WI38 (cell line): ENCODE data around the gene FMN2.
"Not testable (repeated sequence)": the region's sequence is repeated elsewhere in the genome, so short reads cannot be mapped to it uniquely, and the experiment has no call there.

Source experiments
- H3K4me3 ChIP-seq: 2 replicates; pipeline ENCODE4 v1.5.1; 2011; ENCODE audit warnings: low read depth, mild to moderate bottlenecking, control low read depth, low read length
- TF ChIP-seq, protein P1 (sequence below): IDR thresholded peaks from 2 replicates; pipeline ENCODE4 v1.5.1; 2012; ENCODE audit warnings: low read depth, mild to moderate bottlenecking, control low read depth, low read length

FMN2 gene

DNA sequence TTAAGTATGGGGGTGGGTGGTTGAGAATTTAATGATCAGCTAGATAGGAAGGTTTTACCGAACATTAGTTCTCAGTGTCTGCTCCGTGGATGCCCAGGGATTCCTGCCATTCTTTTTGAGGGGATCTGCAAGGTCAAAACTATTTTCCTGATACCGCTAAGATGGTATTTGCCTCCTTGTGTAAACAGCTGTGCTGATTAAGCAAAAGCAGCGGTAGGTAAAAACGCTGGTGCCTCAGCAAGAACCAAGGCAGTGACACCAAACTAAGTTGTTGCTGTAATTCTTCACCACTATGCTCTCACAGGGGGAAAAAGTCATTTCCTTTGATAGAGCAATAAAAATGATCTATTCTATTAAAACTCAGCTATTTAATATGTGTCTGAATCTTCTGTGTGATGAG is 229.0 kb downstream of the FMN2 start:
- H3K4me3 ChIP-seq: no peak overlapping the region

GRCh38 chr1:240322943-240323342 is 231.3 kb downstream of the FMN2 start:
- TF ChIP-seq, protein P1, sequence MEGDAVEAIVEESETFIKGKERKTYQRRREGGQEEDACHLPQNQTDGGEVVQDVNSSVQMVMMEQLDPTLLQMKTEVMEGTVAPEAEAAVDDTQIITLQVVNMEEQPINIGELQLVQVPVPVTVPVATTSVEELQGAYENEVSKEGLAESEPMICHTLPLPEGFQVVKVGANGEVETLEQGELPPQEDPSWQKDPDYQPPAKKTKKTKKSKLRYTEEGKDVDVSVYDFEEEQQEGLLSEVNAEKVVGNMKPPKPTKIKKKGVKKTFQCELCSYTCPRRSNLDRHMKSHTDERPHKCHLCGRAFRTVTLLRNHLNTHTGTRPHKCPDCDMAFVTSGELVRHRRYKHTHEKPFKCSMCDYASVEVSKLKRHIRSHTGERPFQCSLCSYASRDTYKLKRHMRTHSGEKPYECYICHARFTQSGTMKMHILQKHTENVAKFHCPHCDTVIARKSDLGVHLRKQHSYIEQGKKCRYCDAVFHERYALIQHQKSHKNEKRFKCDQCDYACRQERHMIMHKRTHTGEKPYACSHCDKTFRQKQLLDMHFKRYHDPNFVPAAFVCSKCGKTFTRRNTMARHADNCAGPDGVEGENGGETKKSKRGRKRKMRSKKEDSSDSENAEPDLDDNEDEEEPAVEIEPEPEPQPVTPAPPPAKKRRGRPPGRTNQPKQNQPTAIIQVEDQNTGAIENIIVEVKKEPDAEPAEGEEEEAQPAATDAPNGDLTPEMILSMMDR: no peak
- H3K4me3 ChIP-seq: no peak overlapping the region

More for the DNA sequence above, 229.0 kb downstream of the FMN2 start:
- TF ChIP-seq, protein P1: no peak

DNA sequence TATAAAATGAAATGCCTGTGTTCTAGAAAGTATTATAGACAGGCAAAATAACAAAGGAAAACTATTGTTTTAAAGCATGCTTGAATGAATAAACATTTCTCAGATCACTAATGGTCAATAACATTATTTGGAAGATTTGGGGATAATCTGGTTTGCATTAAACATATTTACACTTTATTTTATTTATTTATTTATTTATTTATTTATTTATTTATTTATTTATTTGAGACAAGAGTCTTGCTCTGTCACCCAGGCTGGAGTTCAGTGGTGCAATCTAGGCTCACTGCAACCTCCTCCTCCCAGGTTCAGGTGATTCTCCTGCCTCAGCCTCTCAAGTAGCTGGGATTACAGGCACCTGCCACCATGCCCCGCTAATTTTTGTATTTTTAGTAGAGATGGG is 236.7 kb downstream of the FMN2 start:
- H3K4me3 ChIP-seq: not testable (repeated sequence)

DNA sequence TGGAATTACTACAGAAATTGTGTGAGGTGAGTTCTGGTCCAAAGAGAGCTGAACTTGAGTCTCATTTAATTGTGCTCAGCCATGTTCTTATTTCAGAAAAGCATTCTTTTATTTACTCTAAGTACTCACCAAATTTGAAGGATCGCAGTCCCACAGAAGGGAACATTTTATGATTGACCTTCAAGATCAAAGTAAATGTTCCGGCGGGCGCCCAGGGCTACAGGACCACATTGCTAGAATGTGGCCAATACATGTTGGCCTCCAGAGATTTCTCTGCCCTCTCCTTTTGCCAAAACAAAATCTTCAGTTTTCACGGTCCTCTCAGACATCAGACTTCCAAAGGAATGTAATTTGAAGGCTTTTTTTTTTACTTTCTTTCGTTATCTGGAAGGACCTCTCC is 237.8 kb downstream of the FMN2 start:
- H3K4me3 ChIP-seq: no peak overlapping the region
- TF ChIP-seq, protein P1: no peak

DNA sequence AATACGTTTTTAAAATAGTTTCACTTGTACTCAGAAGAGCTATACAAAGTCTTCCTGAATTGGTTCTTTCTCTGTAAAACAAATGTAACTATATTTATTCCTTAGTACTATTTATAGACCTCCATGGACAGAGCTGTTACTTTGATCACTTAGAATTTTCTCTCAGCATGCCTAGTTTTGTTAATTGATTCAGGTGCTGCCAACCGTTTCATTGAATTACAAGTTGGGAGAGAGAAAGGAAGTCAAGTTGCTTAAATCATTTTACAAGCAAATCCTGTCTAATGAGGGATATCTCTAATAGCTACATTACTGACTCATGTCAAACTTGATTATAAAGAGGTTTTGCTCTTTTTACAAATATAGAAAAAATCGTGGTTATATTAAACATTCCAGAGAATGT is 241.0 kb downstream of the FMN2 start:
- no peak overlapping the region for H3K4me3 ChIP-seq
- TF ChIP-seq, protein P1: no peak

DNA sequence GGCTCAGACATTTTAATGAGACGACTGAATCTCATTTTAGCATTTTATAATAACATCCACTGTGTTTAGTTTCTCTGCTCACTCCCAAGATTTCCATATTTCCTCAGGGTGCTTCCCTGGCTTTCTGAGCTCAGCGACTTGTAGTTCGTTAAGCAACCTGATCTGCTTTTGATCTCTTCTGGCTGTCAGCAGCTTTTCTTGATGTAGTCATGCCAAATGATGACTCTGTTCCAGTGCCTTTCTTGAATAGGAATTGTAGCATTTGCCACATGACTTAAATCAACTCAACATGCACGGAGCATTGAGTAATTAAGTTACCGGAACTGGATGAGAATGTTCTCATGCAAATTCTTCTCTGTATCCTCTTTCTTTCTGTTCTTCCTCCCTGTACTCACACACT is 246.1 kb downstream of the FMN2 start:
- TF ChIP-seq, protein P1: no peak
- H3K4me3 ChIP-seq: no peak overlapping the region

DNA sequence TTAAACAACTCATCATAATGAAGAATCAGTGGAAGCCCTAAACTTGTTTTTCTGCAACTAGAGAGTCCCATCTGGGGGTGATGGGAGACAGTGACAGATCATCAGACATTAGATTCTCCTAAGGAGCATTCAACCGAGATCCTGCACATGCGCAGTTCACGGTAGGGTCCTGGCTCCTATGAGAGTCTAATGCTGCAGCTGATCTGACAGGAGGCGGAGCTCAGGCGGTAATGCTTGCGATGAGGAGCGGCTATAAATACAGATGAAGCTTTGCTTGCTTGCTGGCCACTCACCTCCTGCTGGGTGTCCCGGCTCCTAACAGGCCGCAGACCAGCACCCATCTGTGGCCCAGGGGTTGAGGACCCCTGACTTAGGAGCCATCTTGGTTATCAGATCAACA is 247.2 kb downstream of the FMN2 start:
- TF ChIP-seq, protein P1: no peak
- no peak overlapping the region for H3K4me3 ChIP-seq

- TF ChIP-seq, protein P1: no peak
- no peak overlapping the region for H3K4me3 ChIP-seq
These were observed 249.9 kb downstream of the FMN2 start for GRCh38 chr1:240341365-240342250.
